Fibroblast of skin of left biceps (primary cell): ENCODE data around the gene BEGAIN.

ENCODE experiments used
- DNase-seq, 2 experiments: peaks; one replicate each; pipeline ENCODE4 v3.0.0-alpha.2; 2013; ENCODE audit warnings: low read depth in 2 of 2

BEGAIN gene

DNA sequence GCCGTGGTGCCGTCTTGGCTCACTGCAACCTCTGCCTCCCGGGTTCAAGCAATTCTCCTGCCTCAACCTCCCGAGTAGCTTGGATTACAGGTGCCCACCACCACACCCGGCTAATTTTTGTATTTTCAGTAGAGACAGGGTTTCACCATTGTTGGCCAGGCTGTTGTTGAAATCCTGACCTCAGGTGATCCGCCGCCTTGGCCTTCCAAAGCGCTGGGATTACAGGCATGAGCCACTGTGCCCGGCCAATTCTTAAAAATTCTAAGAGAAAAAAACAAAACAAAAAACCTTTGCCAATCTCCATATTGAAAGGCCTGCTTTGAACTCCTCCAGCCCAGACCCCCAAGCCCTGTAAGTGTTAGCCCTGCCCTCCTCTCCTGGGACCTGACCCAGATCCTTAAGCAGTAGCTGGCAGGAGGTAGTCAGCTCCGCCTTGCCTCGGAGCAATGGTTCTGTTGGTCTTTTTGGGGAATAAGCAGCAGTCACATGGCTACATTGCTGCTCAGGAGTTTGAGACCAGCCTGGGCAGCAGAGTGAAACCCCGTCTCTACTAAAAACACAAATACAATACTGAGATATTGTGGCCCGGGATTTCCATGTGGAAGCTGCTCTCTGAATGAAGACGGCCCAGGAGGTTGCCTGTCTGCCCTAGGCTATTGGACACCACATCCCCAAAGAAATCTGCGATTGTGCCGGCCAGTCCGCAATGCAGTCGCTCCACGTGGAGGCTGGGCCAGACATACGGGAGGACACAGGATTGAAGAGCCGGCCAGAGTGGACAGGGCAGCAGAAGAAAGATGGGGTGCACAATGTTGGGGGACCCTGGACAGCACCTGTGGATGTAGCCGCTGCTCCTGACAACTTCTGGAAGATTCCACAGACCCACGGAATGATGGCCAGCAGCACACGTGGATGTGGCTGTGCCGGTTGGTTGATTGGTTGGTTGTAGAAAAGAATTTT is 28.8 kb upstream of the BEGAIN start:
- no peak for DNase-seq

DNA sequence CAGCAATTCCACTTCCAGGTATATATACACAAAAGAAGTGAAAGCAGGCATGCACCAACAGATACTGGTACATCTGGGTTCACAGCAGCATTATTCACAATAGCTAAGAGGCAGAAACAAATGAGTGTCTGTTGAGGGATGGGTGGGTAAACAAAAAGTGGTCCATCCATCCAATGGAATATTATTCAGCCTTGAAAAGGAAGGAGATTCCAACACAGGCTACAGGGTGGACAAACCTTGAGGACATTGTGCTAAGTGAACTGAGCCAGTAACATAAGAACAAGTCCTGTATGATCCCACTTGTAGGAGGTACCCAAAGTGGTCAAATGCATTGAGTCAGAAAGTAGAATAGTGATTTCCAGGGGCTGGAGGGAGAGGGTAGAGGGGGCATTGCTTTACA is 27.6 kb upstream of the BEGAIN start:
- DNase-seq, result no peak

DNA sequence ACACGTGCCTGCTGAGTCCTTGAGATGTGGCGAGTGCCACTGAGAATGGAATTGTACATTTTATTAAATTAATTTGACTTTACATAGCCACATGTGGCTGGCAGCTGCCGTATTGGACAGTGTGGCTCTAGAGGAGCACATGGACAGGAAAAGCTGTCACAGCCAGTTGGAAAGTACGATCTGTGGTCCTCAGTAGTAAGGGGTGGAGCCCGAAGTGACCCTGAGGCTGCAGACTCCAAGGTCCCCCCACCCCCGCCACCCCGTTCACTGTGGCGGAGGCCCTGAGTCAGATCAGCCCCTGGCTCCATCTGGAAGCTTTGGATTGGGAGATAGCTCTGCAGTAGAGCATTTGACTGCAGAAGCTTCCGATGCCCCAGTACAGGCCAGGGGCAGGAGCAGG is 25.8 kb upstream of the BEGAIN start:
- no peak for DNase-seq

DNA sequence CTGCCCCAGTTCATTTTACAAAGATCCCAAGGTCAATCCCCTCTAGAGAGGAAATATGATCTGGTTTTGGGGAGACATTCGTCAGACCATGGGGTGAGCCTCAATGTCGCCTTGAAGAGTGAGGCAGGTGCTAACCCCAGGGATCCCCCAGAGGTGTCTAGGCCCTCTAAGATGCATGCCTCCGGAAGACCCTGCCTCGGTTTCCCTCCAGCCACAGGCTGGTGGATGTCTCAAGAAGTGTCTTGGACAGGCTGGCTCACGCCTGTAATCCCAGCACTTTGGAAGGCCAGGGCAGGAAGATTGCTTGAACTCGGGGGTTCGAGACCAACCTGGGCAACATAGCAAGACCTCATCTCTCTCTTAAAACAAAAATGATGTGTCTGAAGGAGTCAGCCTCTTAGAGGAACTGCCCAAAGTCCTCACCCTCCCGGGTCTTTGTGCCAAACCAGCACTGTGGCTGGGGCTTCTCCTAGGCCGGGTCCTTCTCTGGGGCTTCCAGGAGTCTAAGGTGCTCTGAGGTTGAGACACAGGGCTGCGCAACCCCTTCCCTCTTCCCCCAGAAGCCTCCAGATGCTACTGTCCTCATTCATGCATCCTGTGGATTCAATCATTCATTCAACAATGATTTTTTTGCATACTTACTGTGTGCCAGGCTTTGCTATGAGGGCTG is 24.7 kb upstream of the BEGAIN start:
- no peak for DNase-seq

DNA sequence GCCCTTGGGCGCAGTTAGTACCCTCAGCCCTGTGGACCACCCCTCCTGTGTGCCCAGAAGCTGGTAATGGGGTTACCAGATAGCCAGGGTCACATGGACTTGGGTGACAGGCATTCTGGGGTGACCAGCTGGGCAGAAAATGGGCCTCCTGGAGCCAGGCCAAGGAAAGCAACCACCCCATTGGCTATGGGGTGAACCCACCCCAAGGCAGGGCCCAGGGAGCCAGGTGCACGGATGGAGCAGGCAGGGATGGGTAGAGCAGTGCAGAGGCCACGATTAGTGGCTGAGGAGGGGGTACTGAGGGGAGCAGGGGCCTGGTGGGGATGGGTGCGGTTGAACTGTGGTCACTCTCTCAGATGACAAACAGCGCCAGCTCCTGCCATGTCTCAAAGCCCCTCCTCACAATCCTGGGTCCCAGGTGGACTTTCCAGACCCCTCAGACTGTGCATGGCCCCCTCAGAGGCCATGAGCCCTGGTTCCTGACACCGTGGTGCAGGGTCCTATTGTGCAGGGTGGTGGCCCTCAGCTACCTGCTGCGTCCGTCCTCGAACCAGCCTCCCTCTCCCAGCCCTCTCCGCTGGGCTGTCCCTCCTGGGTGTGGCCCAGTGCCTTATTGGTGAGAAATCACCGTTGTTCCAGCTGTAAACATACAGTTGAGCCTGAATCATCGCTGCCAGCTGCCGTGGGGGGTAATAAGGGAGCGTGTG is 23.4 kb upstream of the BEGAIN start:
- no peak for DNase-seq

DNA sequence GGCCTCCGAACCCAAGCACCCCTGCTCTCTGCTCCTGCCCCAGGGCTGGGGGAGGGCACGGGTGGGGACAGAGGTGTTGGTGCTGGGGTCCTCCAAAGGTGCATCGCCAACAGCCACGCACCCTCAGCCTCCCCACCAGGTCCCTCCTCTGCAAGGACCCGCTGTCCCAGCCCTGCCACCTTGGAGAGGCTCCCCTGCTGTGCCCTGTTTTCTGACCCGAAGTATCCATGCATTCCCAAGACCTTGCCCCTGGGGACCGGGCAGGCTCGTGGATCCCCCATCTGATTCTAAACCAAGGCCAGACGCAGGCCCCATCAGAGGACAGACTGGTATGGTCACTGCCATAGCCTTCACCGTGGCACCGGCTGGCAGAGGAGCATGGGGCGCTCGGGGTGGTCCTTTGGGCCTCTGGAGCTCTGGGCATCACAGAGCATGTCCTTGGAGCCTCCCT is 22.7 kb upstream of the BEGAIN start:
- DNase-seq, result no peak

DNA sequence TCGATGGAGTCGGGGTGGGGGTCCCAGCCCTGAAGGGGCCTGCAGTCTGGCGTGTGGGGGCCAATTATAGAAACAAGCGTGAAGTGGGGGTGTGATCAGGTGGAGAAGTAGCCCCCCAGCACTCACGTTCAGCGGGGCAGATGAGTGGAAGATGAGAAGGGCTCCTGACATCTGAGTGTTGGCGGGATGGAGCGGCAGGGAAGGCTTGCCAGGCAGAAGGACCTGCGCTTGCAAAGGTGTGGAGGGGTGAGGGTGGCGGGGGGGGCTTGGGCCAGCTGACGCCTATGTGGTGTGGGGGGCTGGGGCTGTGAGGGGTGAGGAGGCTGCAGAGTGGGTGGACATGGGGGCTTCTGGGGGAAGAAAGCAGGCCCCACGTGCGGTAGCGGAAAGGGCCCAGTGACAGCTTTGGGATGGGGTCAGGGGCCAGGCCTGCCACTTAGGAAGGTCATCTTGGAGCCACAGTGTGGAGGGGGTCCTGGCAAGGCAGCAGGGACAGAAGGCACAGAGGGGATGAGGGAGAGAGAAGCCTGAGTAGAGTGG is 22.2 kb upstream of the BEGAIN start:
- no peak for DNase-seq

DNA sequence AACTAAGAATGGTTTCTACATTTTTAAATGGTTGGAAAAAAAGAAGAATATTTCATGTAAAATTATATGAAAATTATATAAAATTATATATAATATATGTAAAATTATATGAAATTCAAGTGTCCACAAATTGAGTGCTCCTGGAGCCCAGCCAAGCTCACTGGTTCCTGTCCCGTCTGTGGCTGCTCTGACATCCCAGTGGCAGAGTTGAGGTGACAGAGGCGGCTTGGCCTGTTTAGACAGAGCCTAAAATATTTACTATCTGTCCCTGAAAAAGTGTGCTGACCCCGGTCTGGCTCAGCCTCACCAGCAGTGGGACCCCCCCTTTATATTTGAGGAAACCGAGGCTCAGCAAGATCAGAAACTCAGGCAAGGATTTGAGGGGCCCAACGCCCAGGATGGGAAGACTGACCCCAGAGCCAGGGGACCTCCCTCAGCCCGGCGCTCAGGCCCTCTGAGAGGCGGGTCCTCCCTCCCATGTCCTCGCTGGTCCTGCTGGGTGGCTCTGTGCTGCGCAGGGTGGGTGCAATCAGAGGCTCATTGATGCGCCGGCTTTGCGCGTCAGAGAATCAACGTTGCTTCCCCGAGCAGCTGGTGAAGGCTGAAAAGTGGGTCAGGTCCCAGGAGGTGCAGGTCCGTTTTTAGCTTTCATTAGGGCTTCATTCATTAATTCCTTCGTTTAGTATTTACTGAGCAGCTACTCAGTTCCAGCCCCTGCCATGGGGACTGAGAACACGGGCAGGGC is 21.5 kb upstream of the BEGAIN start:
- DNase-seq, result no peak

DNA sequence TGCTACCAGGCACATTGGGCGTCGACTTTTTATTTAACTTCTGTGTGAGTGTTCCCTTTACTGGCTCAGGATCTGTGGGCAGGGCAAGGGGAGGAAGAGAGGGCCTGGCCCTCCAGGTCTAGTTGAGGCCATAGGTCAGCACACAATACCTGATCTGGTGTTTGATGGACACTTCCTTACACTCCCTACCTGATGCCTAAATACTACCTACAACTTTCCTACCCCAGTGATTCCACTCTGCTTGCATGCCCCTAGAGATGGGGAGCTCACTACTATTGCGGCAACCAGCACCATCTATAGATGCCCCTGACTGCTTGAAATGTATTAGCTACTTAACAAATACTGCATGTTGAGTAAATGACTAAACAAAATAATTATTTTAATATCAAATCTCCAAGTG is 20.8 kb upstream of the BEGAIN start:
- DNase-seq, result no peak

DNA sequence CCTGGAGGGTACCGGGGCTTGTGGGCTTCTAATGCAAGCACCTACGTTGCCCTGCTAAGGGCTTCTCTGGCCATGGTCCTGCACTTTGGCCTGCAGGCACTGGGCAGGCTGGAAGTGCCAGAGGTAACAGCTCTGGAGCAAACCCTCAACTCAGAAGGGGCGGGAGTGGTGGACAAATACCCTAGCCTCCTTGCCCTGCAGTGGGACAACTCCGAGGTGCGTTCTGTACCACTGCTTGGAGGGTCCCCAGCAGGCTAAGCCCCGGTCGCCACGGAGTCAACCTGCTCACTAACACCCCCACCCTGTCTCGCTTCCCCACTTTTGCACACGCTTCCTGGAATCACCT is 20.4 kb upstream of the BEGAIN start:
- no peak for DNase-seq

DNA sequence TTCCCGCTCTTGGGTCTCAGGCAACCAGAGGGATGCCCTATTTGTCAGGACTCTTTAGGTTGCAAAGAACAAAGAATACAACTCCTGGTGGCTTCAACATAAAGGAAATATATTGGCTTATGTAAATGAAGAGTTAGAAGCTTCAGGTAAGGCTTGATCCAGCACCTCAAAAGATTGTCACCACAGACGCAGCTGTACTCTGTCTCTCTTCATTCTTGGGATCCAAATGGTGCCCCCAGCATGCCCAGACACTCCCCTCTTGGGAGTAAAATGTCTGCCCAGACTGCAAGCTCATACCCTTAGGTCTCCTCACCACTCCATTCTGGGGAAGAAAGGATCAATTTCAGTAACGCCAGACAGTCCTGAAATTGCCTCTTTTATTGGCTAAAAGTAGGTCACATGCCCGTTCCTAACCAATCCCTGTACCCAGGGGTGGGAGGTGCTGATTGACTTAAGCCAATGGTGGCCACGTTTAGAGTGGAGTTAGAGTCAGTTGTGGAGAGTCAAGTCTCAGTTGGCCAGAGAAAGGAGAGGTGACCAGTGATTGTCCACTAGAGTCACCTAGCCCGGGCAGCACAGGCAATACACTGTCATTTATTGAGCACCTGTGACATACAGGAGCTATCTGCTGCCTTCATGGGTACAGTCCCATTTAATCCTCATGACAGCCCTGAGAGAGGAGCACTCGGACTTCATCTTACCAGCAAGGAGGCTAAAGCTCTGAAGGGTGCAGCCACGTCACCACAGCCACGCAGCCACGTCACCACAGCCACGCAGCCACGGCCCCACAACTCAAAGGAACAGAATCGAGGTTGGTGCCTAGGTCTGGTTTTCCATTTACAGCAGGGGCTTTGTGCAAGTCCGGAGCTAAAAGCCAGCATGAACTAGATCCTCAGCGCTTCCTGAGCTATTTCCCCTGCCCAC is 19.7 kb upstream of the BEGAIN start:
- no peak for DNase-seq

DNA sequence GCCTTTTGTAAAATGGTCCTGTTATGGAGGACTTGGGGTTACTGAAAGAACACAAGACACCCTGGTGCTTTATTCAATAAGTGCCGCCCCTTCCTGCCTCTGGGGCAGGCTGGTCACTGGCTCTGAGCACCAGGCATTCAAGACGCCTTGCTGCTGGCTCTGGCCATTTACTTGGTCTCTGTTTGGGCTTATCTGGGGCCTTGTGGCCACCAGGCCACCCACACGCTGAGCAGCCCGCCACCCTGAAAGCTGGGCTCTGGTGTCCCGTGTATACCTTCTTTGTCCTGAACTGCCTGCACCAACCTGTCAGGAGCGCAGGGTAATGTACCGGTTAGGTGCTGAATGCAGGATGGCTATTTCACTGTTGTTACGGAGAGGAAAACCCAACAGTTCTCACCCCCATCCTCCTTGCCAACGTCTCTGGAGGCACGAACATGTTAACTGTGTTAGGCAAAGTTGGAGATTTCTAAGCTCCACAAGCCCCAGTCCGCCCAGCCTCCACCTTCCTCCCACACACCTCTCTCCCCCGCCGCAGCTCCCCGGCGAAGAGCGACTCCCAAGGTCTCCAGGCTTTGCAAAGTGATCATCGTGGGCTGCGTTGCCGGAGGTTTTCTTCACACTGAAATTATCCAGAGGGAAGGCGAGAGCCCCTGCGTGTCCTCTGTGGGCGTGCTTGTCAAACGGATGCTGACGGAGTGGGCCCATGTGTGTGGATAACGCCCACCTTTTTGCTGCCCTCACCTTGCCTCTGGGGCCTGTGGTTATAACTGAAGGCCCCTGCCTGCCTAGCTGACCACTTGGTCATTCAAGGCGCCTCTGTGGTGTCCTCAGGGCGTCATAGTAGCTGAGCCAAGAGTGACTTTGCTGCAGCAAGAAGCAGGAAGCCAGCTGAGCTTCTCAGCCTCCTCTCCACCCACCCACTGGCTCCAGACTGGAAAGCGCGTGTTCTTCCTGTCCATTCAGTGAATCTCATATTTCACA is 18.8 kb upstream of the BEGAIN start:
- no peak for DNase-seq

DNA sequence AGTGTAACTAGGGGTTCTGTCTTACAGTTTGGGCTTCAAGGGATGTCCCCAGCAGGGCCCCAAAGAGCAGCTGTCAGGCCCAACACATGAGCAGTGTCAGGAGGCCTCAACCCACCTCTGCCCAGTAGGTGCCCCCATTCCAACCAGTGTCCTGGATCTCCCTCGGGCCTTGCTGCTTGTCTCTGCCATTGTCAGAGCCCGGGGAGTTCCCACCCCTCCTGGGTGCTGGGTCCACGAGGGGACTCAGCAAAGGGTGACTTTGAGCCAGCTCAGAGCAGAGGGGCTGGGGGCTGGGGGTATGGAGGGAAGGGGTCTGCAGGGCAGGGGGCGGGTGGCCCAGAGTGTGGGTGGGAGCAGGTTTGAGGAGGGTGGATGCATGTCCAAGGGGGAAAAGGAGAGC is 18.0 kb upstream of the BEGAIN start:
- DNase-seq, result no peak

DNA sequence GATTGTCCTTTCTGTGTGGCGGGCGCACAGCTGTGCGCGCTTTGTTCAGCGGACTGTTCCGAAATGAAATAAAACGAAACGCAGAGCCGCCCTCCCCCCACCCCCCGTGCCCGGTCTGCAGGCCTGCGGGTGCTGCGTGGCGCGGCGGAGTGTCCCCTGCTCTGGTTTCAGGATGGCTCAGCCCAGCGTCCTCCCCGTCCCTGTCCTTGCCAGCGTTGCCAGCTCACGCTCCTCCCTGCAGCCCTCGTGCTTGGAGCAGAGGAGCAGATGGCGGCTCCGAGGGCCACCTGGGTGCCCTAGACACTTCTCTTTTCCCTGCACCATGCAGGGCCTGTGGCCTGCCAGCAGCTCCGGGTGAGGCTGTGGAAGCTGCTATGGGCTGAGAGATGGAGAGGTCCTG is 17.5 kb upstream of the BEGAIN start:
- DNase-seq, result no peak

DNA sequence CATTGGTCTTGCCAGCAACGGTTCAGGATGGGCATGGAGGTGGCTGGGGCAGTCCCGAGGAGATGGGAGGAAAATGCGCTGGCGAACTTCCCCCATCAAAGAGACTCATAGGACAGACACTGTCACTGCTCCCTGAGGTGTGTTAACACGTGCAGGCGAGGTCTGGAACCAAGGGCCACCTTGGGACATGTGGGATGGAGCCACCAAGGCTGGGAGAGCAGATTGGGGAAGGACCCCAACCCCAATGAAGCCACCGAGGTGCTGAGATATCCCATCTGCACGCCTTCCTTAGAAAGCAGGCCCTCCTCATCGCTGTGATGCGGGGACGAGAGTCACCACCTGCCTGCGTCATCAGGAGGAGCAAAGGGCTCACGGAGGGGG is 16.9 kb upstream of the BEGAIN start:
- no peak for DNase-seq

DNA sequence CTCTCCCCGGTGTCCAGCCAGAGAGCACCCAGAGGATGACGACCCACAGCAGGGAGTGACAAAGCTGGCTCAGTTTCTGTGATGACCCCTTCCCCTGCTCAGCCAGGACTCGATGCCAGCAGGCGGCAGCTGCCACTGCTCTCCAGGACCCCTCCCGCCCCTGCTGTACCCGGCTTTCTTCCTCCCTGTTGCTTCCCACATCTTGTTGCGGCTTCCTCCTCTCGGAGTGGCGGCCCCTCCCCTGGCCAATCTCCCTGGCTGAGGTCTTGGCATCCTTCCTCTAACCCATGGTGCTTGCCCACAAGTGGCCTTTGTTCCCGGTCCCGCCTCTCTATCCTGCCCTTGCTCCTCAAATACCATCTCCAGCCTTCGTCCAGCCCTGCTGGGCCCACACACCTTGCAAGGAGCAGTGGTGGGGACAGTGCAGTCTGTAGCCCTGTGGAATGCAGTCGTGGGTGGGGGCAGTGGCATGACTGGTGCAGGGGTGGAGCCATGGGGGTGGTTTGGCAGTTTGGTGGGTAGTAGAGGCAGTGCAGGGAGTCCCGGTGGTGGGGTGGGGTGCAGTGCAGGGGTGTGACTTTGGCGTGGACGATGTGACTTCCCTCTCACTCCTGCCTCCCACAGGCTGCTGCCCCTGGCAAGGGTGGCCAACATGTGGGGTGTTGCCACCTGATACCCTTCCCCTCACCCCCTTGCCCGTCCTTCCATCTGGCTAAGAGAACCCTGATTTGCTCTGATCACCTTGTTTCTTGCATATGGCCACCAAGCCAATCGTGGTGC is 16.3 kb upstream of the BEGAIN start:
- DNase-seq, result no peak

DNA sequence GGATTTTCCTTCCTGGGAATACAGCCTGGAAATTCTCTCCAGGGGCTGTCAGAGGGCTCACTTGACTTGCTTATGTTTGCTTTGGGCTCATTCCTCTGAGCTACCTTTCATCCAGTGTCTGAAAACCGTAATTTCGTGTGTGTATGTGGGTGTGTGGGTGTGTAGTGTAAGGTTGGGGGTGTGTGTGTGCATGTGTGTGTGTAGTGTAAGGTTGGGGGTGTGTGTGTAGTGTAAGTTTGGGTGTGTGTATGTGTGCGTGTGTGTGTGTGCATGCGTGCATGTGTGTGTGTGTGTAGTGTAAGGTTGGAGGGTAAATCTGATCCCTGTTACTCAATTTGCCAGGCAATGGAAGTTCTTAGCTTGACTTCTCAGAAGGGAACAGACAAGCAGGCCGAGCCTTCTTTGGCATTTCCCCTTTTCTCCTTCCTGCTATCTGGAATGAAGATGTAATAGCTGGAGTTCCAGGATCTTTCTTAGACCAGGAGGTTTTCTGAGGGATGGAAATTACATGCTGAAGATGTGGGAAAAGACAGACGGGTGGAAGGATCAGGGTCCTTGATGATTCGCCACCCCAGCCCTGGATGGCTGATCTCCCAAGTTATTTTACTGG is 15.5 kb upstream of the BEGAIN start:
- DNase-seq, result no peak

DNA sequence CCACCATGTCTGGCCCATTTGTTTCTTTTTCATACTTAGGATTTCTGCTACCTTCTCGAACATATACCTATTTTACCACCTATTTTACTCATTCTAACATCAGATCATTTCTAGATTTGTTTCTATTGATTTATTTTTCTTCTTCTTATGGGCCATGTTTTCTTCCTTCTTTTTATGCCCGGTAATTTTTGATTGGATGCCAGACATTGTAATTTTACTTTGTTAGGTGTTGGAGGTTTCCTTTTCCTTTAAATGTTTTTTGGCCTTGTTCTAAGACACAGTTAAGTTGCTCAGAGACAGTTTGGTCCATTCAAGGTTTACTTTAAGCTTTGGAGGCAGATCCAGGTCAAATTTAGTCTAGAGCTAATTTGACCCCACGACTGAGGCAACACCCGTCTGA is 14.7 kb upstream of the BEGAIN start:
- DNase-seq, result no peak
